ENCODE results near the gene CST9. TPM values are rescaled to one million over a fixed set of nuclear protein-coding genes. Genes with fewer than 3 reads are reported as not detected.
A peak's percentile ranks its signal among the peaks of the same experiment; 100 is the strongest.
"Not testable (repeated sequence)": the region's sequence is repeated elsewhere in the genome, so short reads cannot be mapped to it uniquely, and the experiment has no call there.

CST9 gene
- total RNA-seq, 2 donors from 2014 or later = not detected

- intact Hi-C loops (cut with DNase I, micrococcal nuclease) = loop anchor here in 1 of 2 donors (10.0 kb wide), 1 partner anchor 919 kb away; no protein-coding TSS in a partner anchor
- no peak for DNase-seq
- ATAC-seq = no peak
Measured at GRCh38 chr20:23603321-23603720, 2.4 kb downstream of the CST9 start.

GRCh38 chr20:23602699-23603098, 3.0 kb downstream of the CST9 start:
- no peak for ATAC-seq
- intact Hi-C loops (cut with DNase I, micrococcal nuclease) = loop anchor here in 1 of 2 donors (10.0 kb wide), 1 partner anchor 918 kb away; no protein-coding TSS in a partner anchor
- DNase-seq = no peak

GRCh38 chr20:23602241-23602640, 3.5 kb downstream of the CST9 start:
- intact Hi-C loops (cut with DNase I, micrococcal nuclease) = loop anchor here in 1 of 2 donors (10.0 kb wide), 1 partner anchor 917 kb away; no protein-coding TSS in a partner anchor
- ATAC-seq (no peak), DNase-seq (no peak)

GRCh38 chr20:23601715-23602114, 4.0 kb downstream of the CST9 start:
- DNase-seq (no peak), ATAC-seq (no peak)
- intact Hi-C loops (cut with DNase I, micrococcal nuclease) = loop anchor here in 1 of 2 donors (10.0 kb wide), 1 partner anchor 917 kb away; no protein-coding TSS in a partner anchor

- no peak for DNase-seq
- ATAC-seq = no peak
- intact Hi-C loops (cut with DNase I, micrococcal nuclease) = no loop called here
Measured at GRCh38 chr20:23598481-23598880, 7.2 kb downstream of the CST9 start.

GRCh38 chr20:23596579-23597250, 9.0 kb downstream of the CST9 start:
- ATAC-seq (no peak), DNase-seq (no peak)
- intact Hi-C loops (cut with DNase I, micrococcal nuclease) = no loop called here

- ATAC-seq = no peak
- intact Hi-C loops (cut with DNase I, micrococcal nuclease) = no loop called here
- no peak for DNase-seq
Measured at GRCh38 chr20:23595941-23596340, 9.8 kb downstream of the CST9 start.

- ATAC-seq (peak; percentile 31), DNase-seq (no peak)
- intact Hi-C loops (cut with DNase I, micrococcal nuclease) = no loop called here
Measured at GRCh38 chr20:23588434-23589403, 17.0 kb downstream of the CST9 start.

- no peak for ATAC-seq
- intact Hi-C loops (cut with DNase I, micrococcal nuclease) = no loop called here
- DNase-seq = no peak
Measured at GRCh38 chr20:23587631-23588030, 18.1 kb downstream of the CST9 start.

- intact Hi-C loops (cut with DNase I, micrococcal nuclease) = no loop called here
Measured at GRCh38 chr20:23586735-23587525, 18.8 kb downstream of the CST9 start.

GRCh38 chr20:23585808-23586734, 19.6 kb downstream of the CST9 start:
- intact Hi-C loops (cut with DNase I, micrococcal nuclease) = no loop called here
- DNase-seq (no peak), ATAC-seq (no peak)

More at GRCh38 chr20:23586735-23587525, 18.8 kb downstream of the CST9 start:
- DNase-seq (no peak), ATAC-seq (no peak)

- DNase-seq (no peak), ATAC-seq (no peak)
- intact Hi-C loops (cut with DNase I, micrococcal nuclease) = no loop called here
Measured at GRCh38 chr20:23585449-23585807, 20.3 kb downstream of the CST9 start.

- no peak for ATAC-seq
- no peak for DNase-seq
- intact Hi-C loops (cut with DNase I, micrococcal nuclease) = no loop called here
Measured at GRCh38 chr20:23584434-23585199, 21.1 kb downstream of the CST9 start.

GRCh38 chr20:23583526-23583925, 22.2 kb downstream of the CST9 start:
- no peak for ATAC-seq
- intact Hi-C loops (cut with DNase I, micrococcal nuclease) = no loop called here
- no peak for DNase-seq

- ATAC-seq = peak; percentile 19
- intact Hi-C loops (cut with DNase I, micrococcal nuclease) = no loop called here
- DNase-seq = no peak
Measured at GRCh38 chr20:23582293-23582692, 23.4 kb downstream of the CST9 start.

GRCh38 chr20:23581833-23582232, 23.9 kb downstream of the CST9 start:
- peak; percentile 39 to 54 for DNase-seq
- intact Hi-C loops (cut with DNase I, micrococcal nuclease) = not testable (repeated sequence)
- ATAC-seq = peak; percentile 77

- DNase-seq (no peak), ATAC-seq (no peak)
- intact Hi-C loops (cut with DNase I, micrococcal nuclease) = no loop called here
Measured at GRCh38 chr20:23574977-23575376, 30.7 kb downstream of the CST9 start.

All from left colon (tissue), 2 donors.